ENCODE data around the gene PDC. TPM values are rescaled to one million over a fixed set of nuclear protein-coding genes. Genes with fewer than 3 reads are reported as not detected.

The PDC gene
- total RNA-seq, 1 donor from 2014 or later: not detected

Other genes with a start within 250 kb of the PDC start
- under 0.01 TPM for gene PRG4, start 164.8 kb downstream of the PDC start, total RNA-seq
- 81.3 TPM for gene TPR, start 85.9 kb downstream of the PDC start, total RNA-seq
- gene ODR4, start 85.3 kb downstream of the PDC start, total RNA-seq: 71.0 TPM
- gene PTGS2, start 219.3 kb upstream of the PDC start, total RNA-seq: 1.7 TPM

All from occipital lobe (tissue), 1 donor.